ENCODE measurements around the gene MAP1S. TPM values are rescaled to one million over a fixed set of nuclear protein-coding genes. Genes with fewer than 3 reads are reported as not detected.

Gene MAP1S
- total and polyA plus RNA-seq, 2 of the 13 experiments (the other 11 are each of a cell fraction or from before 2014, with no cell fraction given) = 3.8 to 7.3 TPM

- TF ChIP-seq, protein P1, sequence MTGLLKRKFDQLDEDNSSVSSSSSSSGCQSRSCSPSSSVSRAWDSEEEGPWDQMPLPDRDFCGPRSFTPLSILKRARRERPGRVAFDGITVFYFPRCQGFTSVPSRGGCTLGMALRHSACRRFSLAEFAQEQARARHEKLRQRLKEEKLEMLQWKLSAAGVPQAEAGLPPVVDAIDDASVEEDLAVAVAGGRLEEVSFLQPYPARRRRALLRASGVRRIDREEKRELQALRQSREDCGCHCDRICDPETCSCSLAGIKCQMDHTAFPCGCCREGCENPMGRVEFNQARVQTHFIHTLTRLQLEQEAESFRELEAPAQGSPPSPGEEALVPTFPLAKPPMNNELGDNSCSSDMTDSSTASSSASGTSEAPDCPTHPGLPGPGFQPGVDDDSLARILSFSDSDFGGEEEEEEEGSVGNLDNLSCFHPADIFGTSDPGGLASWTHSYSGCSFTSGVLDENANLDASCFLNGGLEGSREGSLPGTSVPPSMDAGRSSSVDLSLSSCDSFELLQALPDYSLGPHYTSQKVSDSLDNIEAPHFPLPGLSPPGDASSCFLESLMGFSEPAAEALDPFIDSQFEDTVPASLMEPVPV (CRISPR knock-in tag; IDR thresholded peaks at IDR 0.05) = peak; percentile 53; the same call in 1 of the 2 replicates
- TF ChIP-seq KDM4B (CRISPR knock-in tag; IDR thresholded peaks at IDR 0.05) = no peak
- TF ChIP-seq, protein P2, sequence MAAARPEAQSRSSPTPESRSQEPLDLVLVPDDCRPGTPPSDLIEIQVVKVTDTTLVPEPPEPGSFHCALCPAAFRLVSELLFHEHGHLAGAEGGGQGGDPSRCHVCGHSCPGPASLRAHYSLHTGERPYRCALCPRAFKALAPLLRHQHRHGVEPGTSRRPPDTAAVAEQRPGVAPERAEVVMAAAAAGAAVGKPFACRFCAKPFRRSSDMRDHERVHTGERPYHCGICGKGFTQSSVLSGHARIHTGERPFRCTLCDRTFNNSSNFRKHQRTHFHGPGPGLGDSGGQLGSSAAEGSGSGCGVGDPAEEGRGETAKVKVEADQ (CRISPR knock-in tag; IDR thresholded peaks at IDR 0.05; ENCODE audit: borderline replicate concordance) = no peak
- TF ChIP-seq NCOA5 (CRISPR knock-in tag; IDR thresholded peaks at IDR 0.05) = no peak
- TF ChIP-seq, protein P3, sequence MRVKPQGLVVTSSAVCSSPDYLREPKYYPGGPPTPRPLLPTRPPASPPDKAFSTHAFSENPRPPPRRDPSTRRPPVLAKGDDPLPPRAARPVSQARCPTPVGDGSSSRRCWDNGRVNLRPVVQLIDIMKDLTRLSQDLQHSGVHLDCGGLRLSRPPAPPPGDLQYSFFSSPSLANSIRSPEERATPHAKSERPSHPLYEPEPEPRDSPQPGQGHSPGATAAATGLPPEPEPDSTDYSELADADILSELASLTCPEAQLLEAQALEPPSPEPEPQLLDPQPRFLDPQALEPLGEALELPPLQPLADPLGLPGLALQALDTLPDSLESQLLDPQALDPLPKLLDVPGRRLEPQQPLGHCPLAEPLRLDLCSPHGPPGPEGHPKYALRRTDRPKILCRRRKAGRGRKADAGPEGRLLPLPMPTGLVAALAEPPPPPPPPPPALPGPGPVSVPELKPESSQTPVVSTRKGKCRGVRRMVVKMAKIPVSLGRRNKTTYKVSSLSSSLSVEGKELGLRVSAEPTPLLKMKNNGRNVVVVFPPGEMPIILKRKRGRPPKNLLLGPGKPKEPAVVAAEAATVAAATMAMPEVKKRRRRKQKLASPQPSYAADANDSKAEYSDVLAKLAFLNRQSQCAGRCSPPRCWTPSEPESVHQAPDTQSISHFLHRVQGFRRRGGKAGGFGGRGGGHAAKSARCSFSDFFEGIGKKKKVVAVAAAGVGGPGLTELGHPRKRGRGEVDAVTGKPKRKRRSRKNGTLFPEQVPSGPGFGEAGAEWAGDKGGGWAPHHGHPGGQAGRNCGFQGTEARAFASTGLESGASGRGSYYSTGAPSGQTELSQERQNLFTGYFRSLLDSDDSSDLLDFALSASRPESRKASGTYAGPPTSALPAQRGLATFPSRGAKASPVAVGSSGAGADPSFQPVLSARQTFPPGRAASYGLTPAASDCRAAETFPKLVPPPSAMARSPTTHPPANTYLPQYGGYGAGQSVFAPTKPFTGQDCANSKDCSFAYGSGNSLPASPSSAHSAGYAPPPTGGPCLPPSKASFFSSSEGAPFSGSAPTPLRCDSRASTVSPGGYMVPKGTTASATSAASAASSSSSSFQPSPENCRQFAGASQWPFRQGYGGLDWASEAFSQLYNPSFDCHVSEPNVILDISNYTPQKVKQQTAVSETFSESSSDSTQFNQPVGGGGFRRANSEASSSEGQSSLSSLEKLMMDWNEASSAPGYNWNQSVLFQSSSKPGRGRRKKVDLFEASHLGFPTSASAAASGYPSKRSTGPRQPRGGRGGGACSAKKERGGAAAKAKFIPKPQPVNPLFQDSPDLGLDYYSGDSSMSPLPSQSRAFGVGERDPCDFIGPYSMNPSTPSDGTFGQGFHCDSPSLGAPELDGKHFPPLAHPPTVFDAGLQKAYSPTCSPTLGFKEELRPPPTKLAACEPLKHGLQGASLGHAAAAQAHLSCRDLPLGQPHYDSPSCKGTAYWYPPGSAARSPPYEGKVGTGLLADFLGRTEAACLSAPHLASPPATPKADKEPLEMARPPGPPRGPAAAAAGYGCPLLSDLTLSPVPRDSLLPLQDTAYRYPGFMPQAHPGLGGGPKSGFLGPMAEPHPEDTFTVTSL (CRISPR knock-in tag; IDR thresholded peaks at IDR 0.05; ENCODE audit: borderline replicate concordance) = no peak
- no peak for TF ChIP-seq NFATC3 (CRISPR knock-in tag; IDR thresholded peaks at IDR 0.05)
- TF ChIP-seq ZNF549 (CRISPR knock-in tag; IDR thresholded peaks at IDR 0.05) = no peak
- no peak for TF ChIP-seq MNT (IDR thresholded peaks at IDR 0.05)
- TF ChIP-seq IKZF4 (CRISPR knock-in tag; IDR thresholded peaks at IDR 0.05; ENCODE audit: borderline replicate concordance, low read depth, not compliant biosample characterization) = no peak
- no peak for TF ChIP-seq ZNF737 (CRISPR knock-in tag; IDR thresholded peaks at IDR 0.05; ENCODE audit: borderline replicate concordance)
- no peak for TF ChIP-seq SRSF9 (IDR thresholded peaks at IDR 0.05; ENCODE audit: borderline replicate concordance, insufficient read depth, low read depth, low read length, poor library complexity, severe bottlenecking)
- TF ChIP-seq SP1 (IDR thresholded peaks at IDR 0.05) = no peak
- TF ChIP-seq SP1 (CRISPR knock-in tag; IDR thresholded peaks at IDR 0.05) = 0 out of 2 replicates have a peak, but pooled peaks have one; percentile 25
- TF ChIP-seq ARID4A (CRISPR knock-in tag; IDR thresholded peaks at IDR 0.05; ENCODE audit: borderline replicate concordance) = peak; percentile 46; the same call in 1 of the 2 replicates
- no peak for TF ChIP-seq ZBTB21 (CRISPR knock-in tag; IDR thresholded peaks at IDR 0.05)
Measured at GRCh38 chr19:17766543-17767131, 47.4 kb downstream of the MAP1S start (continued).
